GM12864 (cell line): ENCODE data around the gene CCT7.
A peak's percentile ranks its signal among the peaks of the same experiment; 100 is the strongest.
"Not testable (repeated sequence)": the region's sequence is repeated elsewhere in the genome, so short reads cannot be mapped to it uniquely, and the experiment has no call there.

Experiments
- DNase-seq: peaks from one replicate; pipeline ENCODE4 v3.0.0-alpha.2; 2011; ENCODE audit warnings: low read depth
- H3K4me3 ChIP-seq: 2 replicates; pipeline ENCODE4 v1.5.1; 2011; ENCODE audit warnings: mild to moderate bottlenecking, low read depth, low read length, control low read depth
- TF ChIP-seq, protein P1 (sequence below): IDR thresholded peaks from 2 replicates; pipeline ENCODE4 v1.5.1; 2011; ENCODE audit warnings: low read depth, mild to moderate bottlenecking, moderate library complexity, low read length, control low read depth, inconsistent platforms; ENCODE audit errors: missing control alignments

The CCT7 gene

DNA sequence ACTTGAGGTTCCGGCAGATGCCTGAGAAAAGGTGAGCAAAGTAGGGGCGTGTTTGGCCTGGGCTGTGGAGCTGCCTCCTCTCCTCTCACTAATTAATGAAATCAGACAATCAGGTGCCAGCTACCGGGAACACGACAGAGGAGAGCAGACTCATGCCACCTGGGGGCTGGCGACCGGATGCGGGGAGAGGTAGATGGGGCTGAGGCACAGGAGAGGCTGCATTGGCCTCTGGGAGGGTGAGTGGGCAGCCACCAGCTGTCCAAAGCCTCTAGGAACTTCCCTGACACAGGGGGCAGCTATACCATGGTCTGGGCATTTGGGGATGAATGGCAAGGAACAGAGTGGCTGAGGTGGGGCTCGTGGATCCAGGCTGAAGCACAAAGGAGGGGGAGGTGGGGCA, 25.2 kb downstream of the CCT7 start:
- H3K4me3 ChIP-seq = no peak overlapping the region
- no peak for DNase-seq
- TF ChIP-seq, protein P1, sequence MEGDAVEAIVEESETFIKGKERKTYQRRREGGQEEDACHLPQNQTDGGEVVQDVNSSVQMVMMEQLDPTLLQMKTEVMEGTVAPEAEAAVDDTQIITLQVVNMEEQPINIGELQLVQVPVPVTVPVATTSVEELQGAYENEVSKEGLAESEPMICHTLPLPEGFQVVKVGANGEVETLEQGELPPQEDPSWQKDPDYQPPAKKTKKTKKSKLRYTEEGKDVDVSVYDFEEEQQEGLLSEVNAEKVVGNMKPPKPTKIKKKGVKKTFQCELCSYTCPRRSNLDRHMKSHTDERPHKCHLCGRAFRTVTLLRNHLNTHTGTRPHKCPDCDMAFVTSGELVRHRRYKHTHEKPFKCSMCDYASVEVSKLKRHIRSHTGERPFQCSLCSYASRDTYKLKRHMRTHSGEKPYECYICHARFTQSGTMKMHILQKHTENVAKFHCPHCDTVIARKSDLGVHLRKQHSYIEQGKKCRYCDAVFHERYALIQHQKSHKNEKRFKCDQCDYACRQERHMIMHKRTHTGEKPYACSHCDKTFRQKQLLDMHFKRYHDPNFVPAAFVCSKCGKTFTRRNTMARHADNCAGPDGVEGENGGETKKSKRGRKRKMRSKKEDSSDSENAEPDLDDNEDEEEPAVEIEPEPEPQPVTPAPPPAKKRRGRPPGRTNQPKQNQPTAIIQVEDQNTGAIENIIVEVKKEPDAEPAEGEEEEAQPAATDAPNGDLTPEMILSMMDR = no peak

DNA sequence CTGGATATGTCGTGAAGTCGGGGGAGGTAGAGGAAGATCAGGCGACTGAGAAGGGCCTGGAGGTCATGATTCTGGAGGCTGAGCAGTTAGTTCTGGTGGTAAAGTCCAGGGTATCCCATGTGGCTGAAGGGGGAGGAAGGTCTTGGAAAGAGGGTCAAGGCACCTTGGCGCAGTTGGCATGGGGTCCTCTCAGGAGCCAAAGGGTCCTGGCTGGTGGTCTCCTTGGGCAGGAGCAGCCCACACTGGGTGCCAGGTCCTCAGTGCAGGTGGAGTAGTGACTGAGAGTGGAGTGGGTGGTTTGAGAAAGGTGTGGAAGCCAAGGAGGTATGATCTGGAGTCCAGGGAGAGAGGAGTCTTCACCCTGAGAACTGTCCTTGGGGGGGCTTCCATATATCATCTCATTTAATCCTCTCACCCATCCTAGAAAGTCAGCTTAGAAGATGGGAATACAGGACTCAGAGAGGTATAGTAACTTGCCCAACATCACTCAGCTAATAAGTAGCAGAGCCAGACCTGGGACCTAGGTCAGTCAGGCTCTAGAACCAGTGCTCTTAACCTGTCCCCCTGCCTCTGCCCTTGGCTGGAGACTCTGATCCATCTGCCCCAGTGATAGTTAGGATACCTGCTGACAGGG, 25.7 kb downstream of the CCT7 start:
- no peak overlapping the region for H3K4me3 ChIP-seq
- TF ChIP-seq, protein P1 = no peak
- no peak for DNase-seq

DNA sequence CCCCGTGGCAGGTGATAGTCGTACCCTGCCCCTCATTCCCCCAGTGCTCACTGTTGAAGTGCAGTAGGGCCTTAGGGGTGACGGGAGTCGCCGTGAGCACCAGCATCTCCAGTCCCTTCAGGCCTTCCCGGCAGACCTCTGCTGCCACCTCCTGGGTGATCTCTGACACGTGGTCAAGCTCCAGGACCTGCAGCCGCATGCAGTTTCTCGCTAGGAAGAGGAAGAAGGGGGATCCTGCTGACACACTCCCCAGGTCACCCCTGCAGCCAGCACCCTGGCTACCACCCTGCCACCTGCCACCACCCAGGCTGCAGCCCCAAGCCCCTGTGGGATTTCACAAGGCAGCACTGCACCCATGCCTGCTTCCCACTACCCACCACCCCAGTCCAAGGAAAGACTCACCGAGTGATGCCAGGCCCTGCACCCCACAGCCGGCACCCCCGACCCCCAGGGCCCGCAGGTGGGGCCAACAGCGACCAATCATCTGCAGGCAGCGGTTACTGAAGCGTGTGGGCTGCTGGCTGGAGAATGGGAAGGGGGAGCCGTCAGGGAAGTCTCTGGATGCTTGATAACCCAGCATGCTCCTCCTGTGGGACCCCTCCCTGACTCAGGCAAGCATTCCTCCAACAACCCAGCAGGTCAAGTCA, 26.4 kb downstream of the CCT7 start:
- H3K4me3 ChIP-seq = no peak overlapping the region
- DNase-seq = no peak
- TF ChIP-seq, protein P1 = peak; percentile 33

DNA sequence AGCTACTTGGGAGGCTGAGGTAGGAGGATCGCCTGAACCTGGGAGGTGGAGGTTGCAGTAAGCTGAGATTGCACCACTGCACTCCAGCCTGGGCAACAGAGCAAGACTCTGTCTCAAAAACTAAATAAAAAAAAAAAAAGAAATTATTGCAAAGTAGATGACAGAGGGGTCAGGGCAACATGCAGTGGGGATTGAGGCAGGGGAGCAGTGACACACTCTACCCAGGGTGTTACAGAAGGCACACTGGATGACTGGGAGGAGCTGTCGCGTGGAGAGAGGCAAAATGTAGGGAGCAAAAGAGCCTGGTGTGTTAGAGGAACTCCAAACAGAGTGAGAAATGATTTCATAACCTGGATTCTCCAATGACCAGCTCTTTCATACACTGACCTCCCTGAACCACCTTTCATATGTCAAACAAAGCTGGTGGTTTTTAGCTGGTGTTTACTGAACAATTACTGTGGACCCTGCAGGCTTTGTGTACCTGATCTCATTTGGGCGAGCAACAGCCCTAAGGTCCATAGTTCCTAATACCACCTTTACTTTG, 28.1 kb downstream of the CCT7 start:
- DNase-seq = no peak
- H3K4me3 ChIP-seq = no peak overlapping the region
- TF ChIP-seq, protein P1 = no peak

DNA sequence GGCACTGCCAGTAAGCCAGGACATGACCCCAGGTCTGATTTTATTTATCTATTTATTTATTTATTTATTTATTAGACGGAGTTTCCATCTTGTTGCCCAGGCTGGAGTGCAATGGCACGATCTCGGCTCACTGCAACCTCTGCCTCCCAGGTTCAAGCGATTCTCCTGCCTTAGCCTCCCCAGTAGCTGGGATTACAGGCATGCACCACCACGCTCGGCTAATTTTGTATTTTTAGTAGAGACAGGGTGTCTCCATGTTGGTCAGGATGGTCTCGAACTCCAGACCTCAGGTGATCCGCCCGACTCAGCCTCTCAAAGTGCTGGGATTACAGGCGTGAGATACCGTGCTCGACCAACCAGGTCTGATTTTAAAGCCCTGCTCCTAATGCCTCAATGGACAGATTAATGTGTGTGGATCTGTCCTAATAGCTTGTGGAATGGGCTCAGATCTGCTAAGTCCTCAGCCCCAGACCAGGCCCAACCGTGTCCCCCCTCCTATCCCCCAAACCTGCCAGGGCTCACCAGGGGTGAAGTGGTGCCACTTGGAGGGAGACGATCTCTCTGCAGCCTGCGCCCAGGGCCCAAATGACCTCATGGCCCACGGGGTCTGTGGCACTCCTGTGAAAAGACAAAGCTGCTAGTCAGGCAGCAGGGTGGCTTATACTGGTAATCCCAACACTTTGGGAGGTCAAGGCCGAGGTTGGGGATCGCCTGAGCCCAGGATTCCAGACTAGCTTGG, 28.8 kb downstream of the CCT7 start:
- not testable (repeated sequence) for H3K4me3 ChIP-seq, DNase-seq

DNA sequence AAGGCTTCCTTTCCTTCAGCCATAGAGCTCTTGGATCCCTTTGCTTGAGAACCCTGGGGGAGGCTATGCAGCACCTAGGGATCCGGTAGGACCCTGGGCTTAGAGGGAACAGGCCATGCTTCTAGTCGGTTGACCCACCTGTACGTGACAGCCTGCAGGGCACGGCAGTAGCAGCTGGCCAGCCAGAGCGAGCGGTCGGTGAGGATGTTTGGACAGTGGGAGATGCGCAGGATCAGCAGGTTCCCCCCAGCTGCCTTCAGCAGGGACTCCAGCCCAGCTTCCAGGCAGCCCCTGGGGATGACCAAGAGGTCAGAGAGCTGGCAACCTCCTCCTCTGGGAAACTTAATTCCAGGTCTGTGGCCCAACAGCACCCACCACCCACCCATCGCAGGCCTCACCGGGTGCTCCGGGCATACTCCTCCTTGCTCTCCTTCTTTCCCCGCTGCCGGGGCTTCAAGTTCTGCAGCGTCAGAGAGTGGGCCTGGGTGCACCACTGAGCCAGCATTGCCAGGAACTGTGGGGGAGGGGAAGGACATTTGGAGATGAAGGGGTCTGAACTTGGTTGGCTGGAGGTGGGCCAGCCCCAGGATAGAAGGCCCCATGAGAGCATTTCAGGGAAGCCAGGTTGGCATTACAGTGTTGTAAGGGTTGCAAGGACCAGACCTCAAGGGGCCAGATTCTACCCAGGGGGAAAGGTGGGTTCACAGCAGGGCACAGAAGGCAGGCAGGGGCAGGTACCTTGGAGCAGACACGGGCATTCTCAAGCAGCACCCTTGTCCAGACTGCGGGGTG, 29.6 kb downstream of the CCT7 start:
- DNase-seq = no peak
- TF ChIP-seq, protein P1 = no peak
- no peak overlapping the region for H3K4me3 ChIP-seq

DNA sequence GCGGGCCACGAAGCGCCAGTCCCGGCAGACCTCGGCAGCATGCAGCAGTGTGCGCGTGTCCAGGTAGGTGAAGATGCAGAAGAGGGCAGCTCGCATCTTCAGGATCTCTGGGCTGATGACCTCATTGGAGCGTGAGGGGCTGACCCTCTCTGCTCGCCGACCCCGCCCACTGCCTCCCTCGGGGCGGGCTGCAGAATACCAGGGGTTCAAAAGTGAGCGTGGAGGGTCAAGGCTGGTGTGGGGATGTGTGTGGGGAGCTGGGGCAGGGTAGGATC, 30.2 kb downstream of the CCT7 start:
- TF ChIP-seq, protein P1 = no peak
- no peak overlapping the region for H3K4me3 ChIP-seq
- no peak for DNase-seq
